Activated CD8-positive, alpha-beta memory T cell treated with anti-CD3 and anti-CD28 coated beads for 24 hours (primary cell): Measurements from ENCODE around the gene PCDHGB3.

Experiments used
- DNase-seq: peaks from one replicate; pipeline ENCODE4 v3.0.0-alpha.2; 2020

The PCDHGB3 gene

DNA sequence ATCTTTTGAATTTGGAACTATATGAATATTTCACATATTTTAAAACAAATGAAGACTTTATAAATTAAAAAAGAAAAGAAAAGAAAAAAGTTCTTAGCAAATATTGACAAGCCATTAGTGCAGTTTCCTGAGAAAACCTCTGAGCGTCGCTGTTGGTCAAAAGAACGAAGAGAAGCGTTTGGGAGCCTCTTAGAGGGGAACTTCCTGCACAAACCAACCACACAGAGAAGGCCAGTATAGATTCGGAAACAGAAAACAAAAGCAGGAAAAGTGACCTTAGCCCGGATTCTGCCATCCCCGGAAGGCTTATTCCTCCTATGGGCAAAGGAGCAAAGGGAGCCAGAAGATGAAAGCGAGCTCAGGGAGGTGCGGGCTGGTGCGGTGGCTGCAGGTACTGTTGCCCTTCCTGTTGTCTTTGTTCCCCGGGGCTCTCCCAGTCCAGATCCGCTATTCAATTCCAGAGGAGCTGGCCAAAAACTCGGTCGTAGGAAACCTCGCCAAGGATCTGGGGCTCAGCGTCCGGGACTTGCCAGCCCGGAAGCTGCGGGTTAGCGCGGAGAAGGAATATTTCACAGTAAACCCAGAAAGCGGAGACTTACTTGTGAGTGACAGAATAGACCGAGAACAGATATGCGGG lies 10.1 kb upstream of the PCDHGB3 start, which contains the start of gene PCDHGB2:
Gene PCDHGB2 (plus strand): TSS at position 205 of the 637 bp plus-strand sequence. CDS start 142 bp downstream, at position 347.
- DNase-seq = no peak

DNA sequence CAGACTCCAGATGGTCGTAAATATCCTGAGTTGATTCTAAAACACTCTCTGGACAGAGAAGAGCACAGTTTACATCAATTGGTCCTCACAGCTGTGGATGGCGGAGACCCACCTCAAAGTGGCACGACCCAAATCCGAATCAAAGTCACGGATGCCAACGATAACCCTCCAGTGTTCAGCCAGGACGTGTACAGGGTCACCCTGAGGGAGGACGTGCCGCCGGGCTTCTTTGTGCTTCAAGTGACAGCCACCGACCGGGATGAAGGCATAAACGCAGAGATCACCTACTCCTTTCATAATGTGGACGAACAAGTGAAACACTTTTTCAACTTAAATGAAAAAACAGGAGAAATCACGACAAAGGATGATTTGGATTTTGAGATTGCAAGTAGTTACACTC lies 9.4 kb upstream of the PCDHGB3 start:
- DNase-seq = no peak

DNA sequence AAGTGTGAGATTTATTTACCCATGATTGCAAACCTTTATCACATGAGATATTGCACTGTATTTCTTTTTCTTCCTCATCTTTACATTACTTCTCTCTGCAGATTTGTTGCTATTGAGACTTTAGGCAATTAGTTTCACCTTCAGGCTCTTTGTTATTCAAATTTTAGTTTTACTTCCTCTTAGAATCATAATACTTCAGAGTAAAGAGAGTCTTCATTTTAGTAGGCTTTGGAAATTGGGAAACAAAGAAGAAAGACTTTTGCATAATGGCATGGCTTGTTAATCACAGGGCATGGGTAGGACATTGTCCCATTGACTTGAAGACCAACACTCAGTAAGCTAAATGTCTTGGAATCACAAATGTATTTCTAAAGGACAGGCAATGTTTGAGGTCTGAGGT lies 7.3 kb upstream of the PCDHGB3 start:
- no peak for DNase-seq

DNA sequence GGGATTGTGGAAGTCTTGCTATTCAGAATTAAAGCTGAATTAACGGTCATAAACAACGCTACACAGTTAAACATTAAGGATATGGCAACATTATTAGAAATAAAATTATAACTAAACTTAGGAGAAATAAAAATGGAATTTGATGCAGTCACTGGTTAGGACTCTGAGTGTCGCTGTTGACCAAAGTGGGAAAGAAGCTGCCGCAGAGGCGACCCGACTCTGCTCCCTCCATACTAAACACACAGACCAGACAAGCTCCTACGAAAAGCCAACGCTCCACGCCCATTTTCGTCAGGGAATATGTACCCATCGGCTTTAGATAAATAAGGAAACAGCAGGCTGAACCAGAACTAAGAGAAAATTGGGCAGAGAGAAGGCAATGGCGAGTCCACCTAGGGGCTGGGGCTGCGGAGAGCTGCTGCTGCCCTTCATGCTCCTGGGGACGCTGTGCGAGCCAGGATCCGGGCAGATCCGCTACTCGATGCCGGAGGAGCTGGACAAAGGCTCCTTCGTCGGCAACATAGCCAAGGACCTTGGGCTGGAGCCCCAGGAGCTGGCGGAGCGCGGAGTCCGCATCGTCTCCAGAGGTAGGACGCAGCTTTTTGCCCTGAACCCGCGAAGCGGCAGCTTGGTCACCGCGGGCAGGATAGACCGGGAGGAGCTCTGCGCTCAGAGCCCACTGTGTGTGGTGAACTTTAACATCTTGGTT lies 5.9 kb upstream of the PCDHGB3 start, which contains the start of gene PCDHGA5:
Gene PCDHGA5 (plus strand): TSS at position 211 of the 709 bp plus-strand sequence. CDS start 169 bp downstream, at position 380.
- no peak for DNase-seq

DNA sequence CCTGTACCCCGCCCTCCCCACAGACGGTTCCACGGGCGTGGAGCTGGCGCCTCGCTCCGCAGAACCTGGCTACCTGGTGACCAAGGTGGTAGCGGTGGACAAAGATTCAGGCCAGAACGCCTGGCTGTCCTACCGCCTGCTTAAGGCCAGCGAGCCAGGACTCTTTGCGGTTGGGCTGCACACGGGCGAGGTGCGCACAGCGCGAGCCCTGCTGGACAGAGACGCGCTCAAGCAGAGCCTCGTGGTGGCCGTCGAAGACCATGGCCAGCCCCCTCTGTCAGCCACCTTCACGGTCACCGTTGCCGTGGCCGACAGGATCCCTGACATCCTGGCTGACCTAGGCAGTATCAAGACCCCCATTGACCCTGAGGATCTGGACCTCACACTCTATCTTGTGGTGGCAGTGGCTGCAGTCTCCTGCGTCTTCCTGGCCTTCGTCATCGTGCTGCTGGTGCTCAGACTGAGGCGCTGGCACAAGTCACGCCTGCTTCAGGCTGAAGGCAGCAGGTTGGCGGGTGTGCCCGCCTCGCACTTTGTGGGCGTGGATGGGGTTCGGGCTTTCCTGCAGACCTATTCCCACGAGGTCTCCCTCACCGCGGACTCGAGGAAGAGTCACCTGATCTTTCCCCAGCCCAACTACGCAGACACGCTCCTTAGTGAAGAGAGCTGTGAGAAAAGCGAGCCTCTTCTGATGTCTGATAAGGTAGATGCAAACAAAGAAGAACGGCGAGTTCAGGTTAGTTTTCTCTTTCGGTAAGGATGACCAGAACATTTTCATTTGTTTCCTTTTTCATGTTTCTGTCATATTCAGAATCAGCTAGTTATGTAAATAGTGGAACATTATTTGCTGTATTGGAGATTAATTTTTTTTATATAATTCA lies 3.8 kb upstream of the PCDHGB3 start:
- no peak for DNase-seq

DNA sequence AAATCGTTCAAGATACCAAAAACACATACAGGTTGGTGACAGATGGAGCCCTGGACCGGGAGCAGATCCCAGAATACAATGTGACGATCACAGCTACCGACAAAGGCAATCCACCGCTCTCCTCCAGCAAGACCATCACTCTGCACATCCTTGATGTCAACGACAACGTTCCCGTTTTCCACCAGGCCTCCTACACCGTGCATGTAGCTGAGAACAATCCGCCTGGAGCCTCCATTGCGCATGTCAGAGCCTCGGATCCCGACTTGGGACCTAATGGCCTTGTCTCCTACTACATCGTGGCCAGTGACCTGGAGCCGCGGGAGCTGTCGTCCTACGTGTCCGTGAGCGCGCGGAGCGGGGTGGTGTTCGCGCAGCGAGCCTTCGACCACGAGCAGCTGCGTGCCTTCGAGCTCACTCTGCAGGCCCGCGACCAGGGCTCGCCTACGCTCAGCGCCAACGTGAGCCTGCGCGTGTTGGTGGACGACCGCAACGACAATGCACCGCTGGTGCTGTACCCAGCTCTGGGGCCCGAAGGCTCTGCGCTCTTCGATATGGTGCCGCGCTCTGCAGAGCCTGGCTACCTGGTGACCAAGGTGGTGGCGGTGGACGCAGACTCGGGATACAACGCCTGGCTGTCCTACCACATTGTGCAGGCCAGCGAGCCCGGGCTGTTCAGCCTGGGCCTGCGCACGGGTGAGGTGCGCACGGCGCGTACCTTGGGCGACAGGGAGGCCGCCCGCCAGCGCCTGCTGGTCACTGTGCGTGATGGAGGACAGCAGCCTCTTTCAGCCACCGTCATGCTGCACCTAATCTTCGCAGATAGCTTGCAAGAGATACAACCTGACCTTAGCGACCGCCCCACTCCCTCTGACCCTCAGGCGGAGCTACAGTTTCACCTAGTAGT lies 1.8 kb downstream of the PCDHGB3 start:
- DNase-seq = no peak

DNA sequence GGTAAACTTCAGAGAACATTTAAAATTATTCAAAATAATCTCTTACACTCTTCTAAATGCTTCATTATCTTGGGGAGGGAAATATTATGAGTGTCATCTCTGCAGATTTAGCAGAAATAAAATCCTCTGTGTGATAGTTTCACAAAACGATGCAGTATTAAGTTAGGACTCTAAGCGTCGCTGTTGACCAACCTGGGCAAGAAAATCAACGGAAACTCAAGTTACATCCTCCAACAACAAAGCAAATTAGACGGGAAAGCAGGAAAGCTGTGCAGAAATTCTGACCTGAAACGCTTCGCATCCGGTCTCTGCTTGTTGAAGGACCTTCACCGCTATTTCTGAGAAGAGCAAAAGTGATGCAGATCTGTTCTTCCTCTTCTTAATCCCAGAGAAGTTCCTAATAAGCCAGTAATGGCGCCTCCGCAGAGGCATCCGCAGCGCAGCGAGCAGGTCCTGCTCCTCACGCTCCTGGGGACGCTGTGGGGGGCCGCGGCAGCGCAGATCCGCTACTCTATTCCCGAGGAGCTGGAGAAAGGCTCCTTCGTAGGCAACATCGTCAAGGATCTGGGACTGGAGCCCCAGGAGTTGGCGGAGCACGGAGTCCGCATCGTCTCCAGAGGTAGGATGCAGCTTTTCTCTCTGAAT lies 3.8 kb downstream of the PCDHGB3 start, which contains the start of gene PCDHGA6:
Gene PCDHGA6 (plus strand): TSS at position 219 of the 645 bp plus-strand sequence. CDS start 193 bp downstream, at position 412.
- DNase-seq = peak; percentile 40

DNA sequence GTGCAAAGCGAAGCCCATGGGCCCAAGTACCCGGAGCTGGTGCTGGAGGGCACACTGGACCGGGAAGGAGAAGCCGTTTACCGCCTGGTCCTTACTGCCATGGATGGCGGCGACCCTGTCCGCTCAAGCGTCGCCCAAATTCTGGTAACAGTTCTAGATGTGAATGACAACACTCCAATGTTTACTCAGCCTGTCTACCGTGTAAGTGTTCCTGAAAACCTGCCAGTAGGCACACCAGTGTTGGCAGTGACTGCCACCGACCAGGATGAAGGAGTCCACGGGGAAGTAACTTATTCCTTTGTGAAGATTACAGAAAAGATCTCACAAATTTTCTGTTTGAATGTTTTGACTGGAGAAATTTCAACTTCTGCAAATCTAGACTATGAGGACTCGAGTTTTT lies 4.6 kb downstream of the PCDHGB3 start:
- DNase-seq = no peak

DNA sequence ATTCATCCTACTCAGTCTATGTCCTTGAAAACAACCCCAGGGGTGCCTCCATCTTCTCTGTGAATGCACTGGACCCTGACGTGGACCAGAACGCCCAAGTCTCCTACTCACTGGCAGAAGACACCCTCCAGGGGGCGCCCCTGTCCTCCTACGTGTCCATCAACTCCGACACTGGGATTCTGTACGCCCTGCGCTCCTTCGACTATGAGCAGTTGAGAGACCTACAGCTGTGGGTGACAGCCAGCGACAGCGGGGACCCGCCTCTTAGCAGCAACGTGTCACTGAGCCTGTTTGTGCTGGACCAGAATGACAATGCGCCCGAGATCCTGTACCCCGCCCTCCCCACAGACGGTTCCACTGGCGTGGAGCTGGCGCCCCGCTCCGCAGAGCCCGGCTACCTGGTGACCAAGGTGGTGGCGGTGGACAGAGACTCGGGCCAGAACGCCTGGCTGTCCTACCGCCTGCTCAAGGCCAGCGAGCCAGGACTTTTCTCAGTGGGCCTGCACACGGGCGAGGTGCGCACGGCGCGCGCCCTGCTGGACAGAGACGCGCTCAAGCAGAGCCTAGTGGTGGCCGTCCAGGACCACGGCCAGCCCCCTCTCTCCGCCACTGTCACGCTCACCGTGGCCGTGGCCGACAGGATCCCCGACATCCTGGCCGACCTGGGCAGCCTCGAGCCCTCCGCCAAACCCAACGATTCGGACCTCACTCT lies 5.6 kb downstream of the PCDHGB3 start:
- DNase-seq = peak; percentile 30

DNA sequence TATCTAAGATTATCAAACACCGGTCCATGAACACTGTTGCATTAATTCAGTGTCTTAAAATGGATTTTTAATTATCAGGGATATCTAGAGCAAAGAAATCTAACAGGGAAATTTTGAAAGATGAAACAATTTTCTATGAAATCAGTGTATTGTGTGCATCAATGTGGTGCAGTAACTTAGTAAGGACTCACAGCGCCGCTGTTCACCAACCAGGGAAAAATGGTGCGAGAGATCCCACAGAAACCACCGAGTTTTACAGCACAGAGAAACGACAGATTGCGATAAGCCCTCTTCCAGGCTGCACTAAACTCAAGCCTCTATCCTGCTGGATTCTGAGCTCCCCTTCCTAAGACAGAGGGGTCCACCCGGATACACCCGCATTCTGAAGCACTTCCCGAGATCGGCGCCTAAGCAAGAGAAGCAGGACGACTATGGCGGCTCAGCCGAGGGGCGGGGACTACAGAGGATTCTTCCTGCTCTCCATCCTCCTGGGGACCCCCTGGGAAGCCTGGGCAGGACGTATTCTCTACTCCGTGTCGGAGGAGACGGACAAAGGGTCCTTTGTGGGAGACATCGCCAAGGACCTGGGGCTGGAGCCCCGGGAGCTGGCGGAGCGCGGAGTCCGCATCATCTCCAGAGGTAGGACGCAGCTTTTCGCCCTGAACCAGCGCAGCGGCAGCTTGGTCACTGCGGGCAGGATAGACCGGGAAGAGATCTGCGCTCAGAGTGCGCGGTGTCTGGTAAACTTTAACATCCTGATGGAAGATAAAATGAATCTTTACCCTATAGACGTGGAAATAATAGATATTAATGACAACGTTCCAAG lies 12.6 kb downstream of the PCDHGB3 start, which contains the start of gene PCDHGA7:
Gene PCDHGA7 (plus strand): TSS at position 274 of the 826 bp plus-strand sequence. CDS start 158 bp downstream, at position 432.
- DNase-seq = no peak

DNA sequence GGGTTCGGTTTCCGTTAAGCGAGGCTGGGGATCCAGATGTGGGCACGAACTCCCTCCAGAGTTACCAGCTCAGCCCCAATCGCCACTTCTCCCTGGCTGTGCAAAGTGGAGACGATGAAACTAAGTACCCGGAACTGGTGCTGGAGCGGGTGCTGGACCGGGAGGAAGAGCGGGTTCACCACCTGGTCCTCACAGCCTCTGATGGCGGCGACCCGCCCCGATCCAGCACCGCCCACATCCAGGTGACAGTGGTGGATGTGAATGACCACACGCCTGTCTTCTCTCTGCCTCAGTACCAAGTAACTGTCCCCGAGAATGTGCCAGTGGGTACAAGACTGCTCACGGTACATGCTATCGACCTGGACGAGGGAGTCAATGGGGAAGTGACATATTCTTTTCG lies 13.3 kb downstream of the PCDHGB3 start:
- no peak for DNase-seq

DNA sequence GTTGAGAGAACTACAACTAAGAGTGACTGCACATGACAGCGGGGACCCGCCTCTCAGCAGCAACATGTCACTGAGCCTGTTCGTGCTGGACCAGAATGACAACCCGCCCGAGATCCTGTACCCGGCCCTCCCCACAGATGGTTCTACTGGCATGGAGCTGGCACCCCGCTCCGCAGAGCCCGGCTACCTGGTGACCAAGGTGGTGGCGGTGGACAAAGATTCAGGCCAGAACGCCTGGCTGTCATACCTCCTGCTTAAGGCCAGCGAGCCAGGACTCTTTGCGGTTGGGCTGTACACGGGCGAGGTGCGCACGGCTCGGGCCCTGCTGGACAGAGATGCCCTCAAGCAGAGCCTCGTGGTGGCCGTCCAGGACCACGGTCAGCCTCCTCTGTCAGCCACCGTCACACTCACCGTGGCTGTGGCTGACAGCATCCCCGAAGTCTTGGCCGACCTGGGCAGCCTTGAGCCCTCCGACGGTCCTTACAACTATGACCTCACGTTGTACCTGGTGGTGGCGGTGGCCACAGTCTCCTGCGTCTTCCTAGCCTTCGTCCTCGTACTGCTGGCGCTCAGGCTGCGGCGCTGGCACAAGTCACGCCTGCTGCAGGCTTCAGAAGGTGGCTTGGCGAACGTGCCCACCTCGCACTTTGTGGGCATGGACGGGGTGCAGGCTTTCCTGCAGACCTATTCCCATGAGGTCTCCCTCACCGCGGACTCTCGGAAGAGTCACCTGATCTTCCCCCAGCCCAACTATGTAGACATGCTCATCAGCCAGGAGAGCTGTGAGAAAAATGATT lies 14.6 kb downstream of the PCDHGB3 start:
- no peak for DNase-seq

DNA sequence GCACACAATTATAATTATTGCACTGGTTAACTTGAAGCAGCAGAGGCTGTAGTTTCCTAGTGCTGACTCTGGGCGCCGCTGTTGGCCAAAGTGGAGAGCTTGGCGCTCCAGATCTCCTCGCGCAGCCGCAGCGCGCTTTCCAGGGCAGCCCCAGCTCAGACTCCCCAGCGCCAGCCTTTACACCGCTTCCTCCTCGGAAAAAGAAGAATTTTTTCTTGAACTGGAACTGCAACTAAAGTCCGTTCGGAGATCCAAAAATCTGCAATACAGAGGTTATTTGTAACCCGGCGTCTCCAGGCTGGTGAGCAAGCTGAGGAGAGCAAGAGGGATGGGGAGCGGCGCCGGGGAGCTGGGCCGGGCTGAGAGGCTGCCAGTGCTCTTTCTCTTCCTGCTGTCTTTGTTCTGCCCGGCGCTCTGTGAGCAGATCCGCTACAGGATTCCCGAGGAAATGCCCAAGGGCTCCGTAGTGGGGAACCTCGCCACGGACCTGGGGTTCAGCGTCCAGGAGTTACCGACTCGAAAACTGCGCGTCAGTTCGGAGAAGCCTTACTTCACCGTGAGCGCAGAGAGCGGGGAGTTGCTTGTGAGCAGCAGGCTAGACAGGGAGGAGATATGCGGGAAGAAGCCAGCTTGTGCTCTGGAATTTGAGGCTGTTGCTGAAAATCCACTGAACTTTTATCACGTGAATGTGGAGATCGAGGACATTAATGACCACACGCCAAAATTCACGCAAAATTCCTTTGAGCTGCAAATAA lies 17.7 kb downstream of the PCDHGB3 start, which contains the start of gene PCDHGB4:
Gene PCDHGB4 (plus strand): TSS at position 142 of the 755 bp plus-strand sequence. CDS start 187 bp downstream, at position 329.
- DNase-seq = peak; percentile 55

DNA sequence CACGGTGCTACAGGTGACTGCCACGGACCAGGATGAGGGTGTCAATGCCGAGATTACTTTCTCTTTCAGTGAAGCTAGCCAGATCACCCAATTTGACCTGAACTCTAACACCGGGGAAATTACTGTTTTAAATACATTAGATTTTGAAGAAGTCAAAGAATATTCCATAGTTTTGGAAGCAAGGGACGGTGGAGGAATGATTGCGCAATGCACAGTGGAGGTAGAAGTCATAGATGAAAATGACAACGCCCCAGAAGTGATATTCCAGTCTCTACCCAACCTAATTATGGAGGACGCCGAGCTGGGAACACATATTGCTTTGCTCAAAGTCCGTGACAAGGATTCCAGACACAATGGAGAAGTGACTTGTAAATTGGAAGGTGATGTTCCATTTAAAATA lies 18.6 kb downstream of the PCDHGB3 start:
- no peak for DNase-seq

DNA sequence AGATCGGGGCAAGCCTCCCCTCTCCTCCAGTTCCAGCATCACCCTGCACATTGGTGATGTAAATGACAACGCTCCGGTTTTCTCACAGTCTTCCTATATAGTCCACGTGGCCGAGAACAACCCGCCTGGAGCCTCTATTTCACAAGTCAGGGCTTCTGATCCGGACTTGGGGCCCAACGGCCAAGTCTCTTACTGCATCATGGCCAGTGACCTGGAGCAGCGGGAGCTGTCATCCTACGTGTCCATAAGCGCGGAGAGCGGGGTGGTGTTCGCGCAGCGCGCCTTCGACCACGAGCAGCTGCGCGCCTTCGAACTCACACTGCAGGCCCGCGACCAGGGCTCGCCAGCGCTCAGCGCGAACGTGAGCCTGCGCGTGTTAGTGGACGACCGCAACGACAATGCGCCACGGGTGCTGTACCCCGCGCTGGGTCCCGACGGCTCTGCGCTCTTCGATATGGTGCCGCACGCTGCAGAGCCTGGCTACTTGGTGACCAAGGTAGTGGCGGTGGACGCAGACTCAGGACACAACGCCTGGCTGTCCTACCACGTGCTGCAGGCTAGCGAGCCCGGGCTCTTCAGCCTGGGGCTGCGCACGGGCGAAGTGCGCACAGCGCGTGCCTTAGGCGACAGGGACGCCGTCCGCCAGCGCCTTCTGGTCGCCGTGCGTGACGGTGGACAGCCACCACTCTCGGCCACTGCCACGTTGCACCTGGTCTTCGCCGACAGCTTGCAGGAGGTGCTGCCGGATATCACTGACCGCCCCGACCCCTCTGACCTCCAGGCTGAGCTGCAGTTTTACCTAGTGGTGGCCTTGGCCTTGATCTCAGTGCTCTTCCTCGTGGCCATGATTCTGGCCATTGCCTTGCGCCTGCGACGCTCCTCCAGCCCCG lies 19.4 kb downstream of the PCDHGB3 start:
- DNase-seq = peak; percentile 40

DNA sequence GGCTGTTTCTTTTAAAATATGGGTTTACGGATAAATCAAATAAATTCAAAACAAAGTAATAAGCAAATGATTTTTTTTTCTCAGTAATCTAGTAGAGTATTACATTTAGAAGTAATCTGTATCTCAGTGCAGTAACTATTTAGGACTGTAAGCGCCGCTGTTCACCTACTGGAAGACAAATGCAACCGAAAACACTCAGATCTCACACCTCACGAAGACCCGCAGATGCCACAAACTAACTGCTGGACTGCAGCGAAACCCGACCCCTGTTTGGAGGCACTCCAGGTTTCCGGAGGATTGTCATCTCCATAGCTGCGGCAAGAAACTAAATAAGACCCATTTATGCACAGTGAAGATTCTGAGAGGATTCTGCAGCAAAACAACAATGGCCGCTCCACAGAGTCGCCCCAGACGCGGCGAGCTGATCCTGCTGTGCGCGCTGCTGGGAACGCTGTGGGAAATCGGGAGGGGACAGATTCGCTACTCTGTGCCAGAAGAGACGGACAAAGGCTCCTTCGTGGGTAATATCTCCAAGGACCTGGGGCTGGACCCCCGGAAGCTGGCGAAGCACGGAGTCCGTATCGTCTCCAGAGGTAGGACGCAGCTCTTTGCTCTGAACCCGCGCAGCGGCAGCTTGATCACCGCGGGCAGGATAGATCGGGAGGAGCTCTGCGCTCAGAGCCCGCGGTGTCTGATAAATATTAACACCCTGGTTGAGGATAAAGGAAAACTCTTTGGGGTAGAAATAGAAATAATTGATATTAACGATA lies 22.6 kb downstream of the PCDHGB3 start, which contains the start of gene PCDHGA8:
Gene PCDHGA8 (plus strand): TSS at position 205 of the 770 bp plus-strand sequence. CDS start 181 bp downstream, at position 386.
- peak; percentile 33 for DNase-seq
